Measurements from ENCODE around the gene EDA.

DNA sequence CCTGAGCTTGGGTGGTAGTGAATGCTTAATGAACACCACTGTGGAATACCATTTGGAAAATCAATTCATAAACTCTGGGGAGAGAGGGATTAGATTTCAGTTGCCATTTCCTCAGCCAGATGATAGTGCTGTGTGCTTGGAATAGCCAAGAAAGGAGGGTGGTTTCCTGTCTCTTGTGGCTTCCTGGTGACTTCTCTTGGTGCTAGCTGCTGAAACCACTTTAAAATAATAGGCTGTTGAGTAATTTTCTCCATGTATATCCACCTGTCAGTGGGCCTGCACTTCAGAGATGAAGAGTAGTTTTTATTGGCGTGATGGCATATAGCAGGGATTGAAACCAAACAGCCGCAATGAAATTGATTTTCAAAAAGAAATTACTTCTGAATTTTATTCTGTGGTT lies 11.8 kb downstream of the EDA start:
- TF ChIP-seq, protein P1, sequence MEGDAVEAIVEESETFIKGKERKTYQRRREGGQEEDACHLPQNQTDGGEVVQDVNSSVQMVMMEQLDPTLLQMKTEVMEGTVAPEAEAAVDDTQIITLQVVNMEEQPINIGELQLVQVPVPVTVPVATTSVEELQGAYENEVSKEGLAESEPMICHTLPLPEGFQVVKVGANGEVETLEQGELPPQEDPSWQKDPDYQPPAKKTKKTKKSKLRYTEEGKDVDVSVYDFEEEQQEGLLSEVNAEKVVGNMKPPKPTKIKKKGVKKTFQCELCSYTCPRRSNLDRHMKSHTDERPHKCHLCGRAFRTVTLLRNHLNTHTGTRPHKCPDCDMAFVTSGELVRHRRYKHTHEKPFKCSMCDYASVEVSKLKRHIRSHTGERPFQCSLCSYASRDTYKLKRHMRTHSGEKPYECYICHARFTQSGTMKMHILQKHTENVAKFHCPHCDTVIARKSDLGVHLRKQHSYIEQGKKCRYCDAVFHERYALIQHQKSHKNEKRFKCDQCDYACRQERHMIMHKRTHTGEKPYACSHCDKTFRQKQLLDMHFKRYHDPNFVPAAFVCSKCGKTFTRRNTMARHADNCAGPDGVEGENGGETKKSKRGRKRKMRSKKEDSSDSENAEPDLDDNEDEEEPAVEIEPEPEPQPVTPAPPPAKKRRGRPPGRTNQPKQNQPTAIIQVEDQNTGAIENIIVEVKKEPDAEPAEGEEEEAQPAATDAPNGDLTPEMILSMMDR (IDR thresholded peaks at IDR 0.05): no peak
- TF ChIP-seq POLR2A (IDR thresholded peaks at IDR 0.05): no peak
- TF ChIP-seq EP300 (IDR thresholded peaks at IDR 0.05): no peak
